ENCODE data around the gene MYO15A.
A peak's percentile ranks its signal among the peaks of the same experiment; 100 is the strongest.

MYO15A gene

DNA sequence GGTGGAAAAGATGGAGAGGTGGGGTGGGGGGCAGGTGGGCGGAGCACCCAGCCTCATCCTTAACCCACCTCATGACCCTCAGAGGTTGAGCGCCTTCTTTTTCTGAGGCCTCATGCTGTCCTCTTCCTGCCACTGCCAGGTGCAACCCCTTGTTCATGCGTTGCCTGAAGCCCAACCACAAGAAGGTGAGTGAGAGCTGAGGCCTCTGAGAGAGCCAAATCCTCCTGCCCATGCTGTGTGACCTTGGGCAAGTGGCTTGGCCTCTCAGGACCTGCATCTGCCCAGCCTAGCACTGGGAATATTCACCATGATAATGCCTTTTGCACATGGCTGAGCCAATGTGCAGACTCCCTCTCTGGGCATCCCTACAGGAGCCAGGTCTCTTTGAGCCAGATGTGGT, 32.1 kb downstream of the MYO15A start:
- Histone ChIP-seq H3K36me3 (ENCODE audit: control insufficient read depth in 5 of 5, insufficient read depth in 5 of 5, low read length in 5 of 5) (no peaks in the 10 kb centered on the region), H3K9me3 (ENCODE audit: control insufficient read depth in 5 of 5, low read length in 5 of 5) (no peaks in the 10 kb centered on the region), H3K4me3 (ENCODE audit: low read depth in 1 of 5, low read length in 5 of 5) (no peak overlapping the region), H3K9ac (ENCODE audit: low read length in 5 of 5) (no peak overlapping the region), H3K27me3 (ENCODE audit: control insufficient read depth in 5 of 5, insufficient read depth in 4 of 5, low read length in 5 of 5) (peaks cover 0 to 27% (median 4%) of the 10 kb centered on the region in 5 donors), H3K27ac (ENCODE audit: low read depth, low read length) (no peak overlapping the region), H3K4me1 (ENCODE audit: control insufficient read depth in 5 of 5, insufficient read depth in 5 of 5, low read length in 5 of 5) (peaks cover 0 to 5% (median 3%) of the 10 kb centered on the region in 5 donors)

- Histone ChIP-seq H3K4me3 (ENCODE audit: low read depth in 1 of 5, low read length in 5 of 5) (no peak overlapping the region), H3K9me3 (ENCODE audit: control insufficient read depth in 5 of 5, low read length in 5 of 5) (no peaks in the 10 kb centered on the region), H3K9ac (ENCODE audit: low read length in 5 of 5) (no peak overlapping the region), H3K27ac (ENCODE audit: low read depth, low read length) (no peak overlapping the region), H3K4me1 (ENCODE audit: control insufficient read depth in 5 of 5, insufficient read depth in 5 of 5, low read length in 5 of 5) (peaks cover 0 to 5% (median 3%) of the 10 kb centered on the region in 5 donors), H3K36me3 (ENCODE audit: control insufficient read depth in 5 of 5, insufficient read depth in 5 of 5, low read length in 5 of 5) (no peaks in the 10 kb centered on the region), H3K27me3 (ENCODE audit: control insufficient read depth in 5 of 5, insufficient read depth in 4 of 5, low read length in 5 of 5) (peaks cover 0 to 20% (median 4%) of the 10 kb centered on the region in 5 donors)
Measured at GRCh38 chr17:18141210-18141803, 32.8 kb downstream of the MYO15A start.

DNA sequence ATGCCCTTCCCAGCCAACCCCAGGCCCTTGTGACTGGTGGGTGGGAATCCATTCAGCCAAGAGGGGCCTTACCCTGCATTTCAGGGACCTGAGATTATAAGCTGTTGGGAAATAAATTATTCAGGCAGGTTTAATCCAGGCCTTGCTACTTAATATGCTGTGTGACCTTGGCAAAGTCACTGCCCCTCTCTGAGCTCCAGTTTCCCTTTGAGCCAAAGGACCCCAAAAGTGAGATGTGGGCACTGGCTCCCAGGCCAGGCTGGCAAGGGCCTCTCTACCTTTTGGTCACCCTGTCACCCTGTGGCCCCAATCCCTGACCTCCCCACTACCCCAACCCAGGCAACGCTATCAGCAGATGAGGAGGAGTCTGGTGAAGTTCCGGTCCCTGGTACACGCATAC, 33.9 kb downstream of the MYO15A start:
- Histone ChIP-seq H3K27me3 (ENCODE audit: control insufficient read depth in 5 of 5, insufficient read depth in 4 of 5, low read length in 5 of 5) (peaks cover 0 to 20% (median 4%) of the 10 kb centered on the region in 5 donors), H3K9me3 (ENCODE audit: control insufficient read depth in 5 of 5, low read length in 5 of 5) (no peaks in the 10 kb centered on the region), H3K4me1 (ENCODE audit: control insufficient read depth in 5 of 5, insufficient read depth in 5 of 5, low read length in 5 of 5) (peaks cover 0 to 5% (median 3%) of the 10 kb centered on the region in 5 donors), H3K27ac (ENCODE audit: low read depth, low read length) (no peak overlapping the region), H3K9ac (ENCODE audit: low read length in 5 of 5) (peak overlapping the region in 1 of 5 donors; percentile 18), H3K36me3 (ENCODE audit: control insufficient read depth in 5 of 5, insufficient read depth in 5 of 5, low read length in 5 of 5) (no peaks in the 10 kb centered on the region), H3K4me3 (ENCODE audit: low read depth in 1 of 5, low read length in 5 of 5) (no peak overlapping the region)

DNA sequence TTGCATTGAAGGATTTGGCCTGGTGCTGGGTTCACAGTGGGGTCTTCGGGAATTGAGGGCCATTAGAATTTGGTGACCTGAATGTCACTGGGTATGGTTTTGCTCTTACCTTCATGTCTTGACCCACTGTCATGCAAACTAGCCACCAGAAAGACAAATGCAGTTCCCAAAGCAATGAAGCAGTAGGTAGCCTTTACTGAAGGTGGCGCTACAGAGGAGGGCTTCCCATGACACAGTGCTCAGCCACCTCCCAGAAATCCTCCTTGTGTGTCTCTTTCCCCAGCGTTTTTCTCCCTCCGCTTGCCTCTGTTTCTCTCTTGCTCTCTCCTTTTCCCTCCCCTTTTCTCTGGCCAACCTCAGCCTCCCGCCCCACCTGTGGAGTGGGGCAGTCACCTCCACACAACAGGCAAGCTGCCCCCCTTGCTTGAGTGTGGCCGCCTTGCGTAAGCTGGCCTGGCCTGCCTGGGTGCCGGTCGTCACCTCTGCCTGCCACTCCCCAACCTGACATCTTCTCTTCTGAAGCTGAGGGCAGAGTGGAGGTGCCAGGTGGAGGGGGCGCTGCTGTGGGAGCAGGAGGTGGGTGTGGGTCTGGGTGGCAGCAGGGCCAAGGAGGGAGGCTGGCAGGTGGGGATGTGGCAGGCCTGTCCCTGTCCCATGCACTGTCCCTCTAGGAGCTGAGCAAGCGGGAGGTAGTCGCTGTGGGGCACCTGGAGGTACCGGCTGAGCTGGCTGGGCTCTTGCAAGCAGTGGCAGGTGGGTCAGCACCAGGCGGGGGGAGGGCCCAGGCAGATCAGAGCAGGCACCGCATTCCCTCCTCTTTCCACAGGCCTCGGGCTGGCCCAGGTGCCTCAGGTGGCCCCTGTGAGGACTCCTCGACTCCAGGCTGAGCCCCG, 34.7 kb downstream of the MYO15A start:
- Histone ChIP-seq H3K9me3 (ENCODE audit: control insufficient read depth in 5 of 5, low read length in 5 of 5) (no peaks in the 10 kb centered on the region), H3K27ac (ENCODE audit: low read depth, low read length) (no peak overlapping the region), H3K4me3 (ENCODE audit: low read depth in 1 of 5, low read length in 5 of 5) (no peak overlapping the region), H3K36me3 (ENCODE audit: control insufficient read depth in 5 of 5, insufficient read depth in 5 of 5, low read length in 5 of 5) (no peaks in the 10 kb centered on the region), H3K9ac (ENCODE audit: low read length in 5 of 5) (no peak overlapping the region), H3K4me1 (ENCODE audit: control insufficient read depth in 5 of 5, insufficient read depth in 5 of 5, low read length in 5 of 5) (peaks cover 0 to 5% (median 3%) of the 10 kb centered on the region in 5 donors), H3K27me3 (ENCODE audit: control insufficient read depth in 5 of 5, insufficient read depth in 4 of 5, low read length in 5 of 5) (peaks cover 0 to 20% (median 4%) of the 10 kb centered on the region in 5 donors)

- H3K9me3 ChIP-seq (ENCODE audit: control insufficient read depth in 5 of 5, low read length in 5 of 5): no peaks in the 10 kb centered on the region
Measured at GRCh38 chr17:18144261-18144660, 35.7 kb downstream of the MYO15A start.

DNA sequence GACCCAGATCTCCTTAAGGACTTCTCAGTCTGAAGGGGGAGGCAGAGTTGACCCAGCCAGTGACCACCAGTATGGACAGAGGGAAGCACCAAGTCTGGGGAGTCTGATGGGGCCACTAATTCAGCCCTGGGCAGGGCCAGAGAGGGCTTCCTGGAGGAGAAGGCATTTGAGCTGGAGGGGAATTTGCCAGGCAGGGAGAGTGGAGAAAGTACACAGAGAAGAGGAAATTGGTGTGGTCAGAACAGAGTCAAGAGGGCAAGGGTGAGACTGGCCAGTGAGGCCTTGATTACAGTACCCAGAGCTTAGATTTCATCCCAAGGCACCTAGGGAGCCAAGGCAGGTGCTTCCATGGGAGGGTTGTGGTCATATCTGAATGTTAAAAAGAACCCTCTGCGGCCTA, 36.3 kb downstream of the MYO15A start:
- H3K4me3 ChIP-seq (ENCODE audit: low read depth in 1 of 5, low read length in 5 of 5): no peak overlapping the region
- no peak overlapping the region for H3K27ac ChIP-seq (ENCODE audit: low read depth, low read length)
- no peaks in the 10 kb centered on the region for H3K9me3 ChIP-seq (ENCODE audit: control insufficient read depth in 5 of 5, low read length in 5 of 5)
- no peaks in the 10 kb centered on the region for H3K36me3 ChIP-seq (ENCODE audit: control insufficient read depth in 5 of 5, insufficient read depth in 5 of 5, low read length in 5 of 5)
- H3K9ac ChIP-seq (ENCODE audit: low read length in 5 of 5): no peak overlapping the region
- H3K27me3 ChIP-seq (ENCODE audit: control insufficient read depth in 5 of 5, insufficient read depth in 4 of 5, low read length in 5 of 5): peaks cover 0 to 20% (median 4%) of the 10 kb centered on the region in 5 donors
- H3K4me1 ChIP-seq (ENCODE audit: control insufficient read depth in 5 of 5, insufficient read depth in 5 of 5, low read length in 5 of 5): peaks cover 0 to 5% (median 3%) of the 10 kb centered on the region in 5 donors

More at GRCh38 chr17:18144261-18144660, 35.7 kb downstream of the MYO15A start:
- peaks cover 0 to 20% (median 4%) of the 10 kb centered on the region in 5 donors for H3K27me3 ChIP-seq (ENCODE audit: control insufficient read depth in 5 of 5, insufficient read depth in 4 of 5, low read length in 5 of 5)
- no peak overlapping the region for H3K9ac ChIP-seq (ENCODE audit: low read length in 5 of 5)
- H3K4me3 ChIP-seq (ENCODE audit: low read depth in 1 of 5, low read length in 5 of 5): no peak overlapping the region
- H3K27ac ChIP-seq (ENCODE audit: low read depth, low read length): no peak overlapping the region
- H3K36me3 ChIP-seq (ENCODE audit: control insufficient read depth in 5 of 5, insufficient read depth in 5 of 5, low read length in 5 of 5): no peaks in the 10 kb centered on the region
- H3K4me1 ChIP-seq (ENCODE audit: control insufficient read depth in 5 of 5, insufficient read depth in 5 of 5, low read length in 5 of 5): peaks cover 0 to 5% (median 3%) of the 10 kb centered on the region in 5 donors

DNA sequence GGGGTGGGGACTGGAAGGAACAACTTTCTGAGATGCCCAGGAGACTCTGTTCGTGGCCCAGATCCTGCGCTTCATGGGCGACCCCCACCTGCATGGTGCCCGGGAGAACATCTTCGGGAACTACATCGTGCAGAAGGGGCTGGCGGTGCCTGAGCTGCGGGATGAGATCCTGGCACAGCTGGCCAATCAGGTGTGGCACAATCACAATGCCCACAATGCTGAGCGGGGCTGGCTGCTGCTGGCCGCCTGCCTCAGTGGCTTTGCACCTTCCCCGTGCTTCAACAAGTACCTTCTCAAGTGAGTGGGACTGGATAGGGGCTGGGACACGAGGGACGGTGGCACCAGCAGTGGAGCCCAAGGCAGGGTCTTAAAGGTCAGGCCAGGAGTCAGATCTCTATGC, 37.3 kb downstream of the MYO15A start:
- H3K36me3 ChIP-seq (ENCODE audit: control insufficient read depth in 5 of 5, insufficient read depth in 5 of 5, low read length in 5 of 5): no peaks in the 10 kb centered on the region
- H3K4me3 ChIP-seq (ENCODE audit: low read depth in 1 of 5, low read length in 5 of 5): no peak overlapping the region
- H3K4me1 ChIP-seq (ENCODE audit: control insufficient read depth in 5 of 5, insufficient read depth in 5 of 5, low read length in 5 of 5): peaks cover 0 to 4% (median 3%) of the 10 kb centered on the region in 5 donors
- H3K9ac ChIP-seq (ENCODE audit: low read length in 5 of 5): no peak overlapping the region
- no peaks in the 10 kb centered on the region for H3K9me3 ChIP-seq (ENCODE audit: control insufficient read depth in 5 of 5, low read length in 5 of 5)
- H3K27me3 ChIP-seq (ENCODE audit: control insufficient read depth in 5 of 5, insufficient read depth in 4 of 5, low read length in 5 of 5): peaks cover 0 to 20% (median 4%) of the 10 kb centered on the region in 5 donors
- no peak overlapping the region for H3K27ac ChIP-seq (ENCODE audit: low read depth, low read length)

- H3K9me3 ChIP-seq (ENCODE audit: control insufficient read depth in 5 of 5, low read length in 5 of 5): no peaks in the 10 kb centered on the region
- peaks cover 0 to under 1% (median 0%) of the 10 kb centered on the region in 5 donors for H3K4me1 ChIP-seq (ENCODE audit: control insufficient read depth in 5 of 5, insufficient read depth in 5 of 5, low read length in 5 of 5)
- H3K27me3 ChIP-seq (ENCODE audit: control insufficient read depth in 5 of 5, insufficient read depth in 4 of 5, low read length in 5 of 5): peaks cover 0 to 20% (median 4%) of the 10 kb centered on the region in 5 donors
- H3K36me3 ChIP-seq (ENCODE audit: control insufficient read depth in 5 of 5, insufficient read depth in 5 of 5, low read length in 5 of 5): no peaks in the 10 kb centered on the region
- no peak overlapping the region for H3K27ac ChIP-seq (ENCODE audit: low read depth, low read length)
- no peak overlapping the region for H3K4me3 ChIP-seq (ENCODE audit: low read depth in 1 of 5, low read length in 5 of 5)
- no peak overlapping the region for H3K9ac ChIP-seq (ENCODE audit: low read length in 5 of 5)
Measured at GRCh38 chr17:18146259-18146658, 37.7 kb downstream of the MYO15A start.

- Histone ChIP-seq H3K27me3 (ENCODE audit: control insufficient read depth in 5 of 5, insufficient read depth in 4 of 5, low read length in 5 of 5) (peaks cover 0 to 17% (median 4%) of the 10 kb centered on the region in 5 donors), H3K27ac (ENCODE audit: low read depth, low read length) (no peak overlapping the region), H3K4me3 (ENCODE audit: low read depth in 1 of 5, low read length in 5 of 5) (no peak overlapping the region), H3K36me3 (ENCODE audit: control insufficient read depth in 5 of 5, insufficient read depth in 5 of 5, low read length in 5 of 5) (no peaks in the 10 kb centered on the region), H3K9ac (ENCODE audit: low read length in 5 of 5) (no peak overlapping the region), H3K9me3 (ENCODE audit: control insufficient read depth in 5 of 5, low read length in 5 of 5) (no peaks in the 10 kb centered on the region), H3K4me1 (ENCODE audit: control insufficient read depth in 5 of 5, insufficient read depth in 5 of 5, low read length in 5 of 5) (no peaks in the 10 kb centered on the region)
Measured at GRCh38 chr17:18146980-18147379, 38.4 kb downstream of the MYO15A start.

DNA sequence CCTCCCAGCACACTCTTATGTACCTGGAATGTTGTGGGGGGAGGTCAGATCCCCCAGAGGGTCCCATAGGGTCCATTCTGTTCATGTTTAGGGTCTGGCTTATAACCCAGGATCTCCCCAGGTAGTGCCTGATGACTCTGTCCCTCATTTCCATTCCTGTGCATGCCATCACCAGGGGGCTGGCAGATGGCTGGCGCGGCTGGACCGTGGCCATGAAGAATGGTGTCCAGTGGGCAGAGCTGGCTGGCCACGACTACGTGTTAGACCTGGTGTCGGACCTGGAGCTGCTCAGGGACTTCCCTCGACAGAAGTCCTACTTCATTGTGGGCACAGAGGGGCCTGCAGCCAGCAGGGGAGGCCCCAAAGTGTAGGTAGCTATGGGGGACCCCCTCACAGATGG, 40.0 kb downstream of the MYO15A start:
- Histone ChIP-seq H3K27me3 (ENCODE audit: control insufficient read depth in 5 of 5, insufficient read depth in 4 of 5, low read length in 5 of 5) (peaks cover 0 to 1% (median 0%) of the 10 kb centered on the region in 5 donors), H3K36me3 (ENCODE audit: control insufficient read depth in 5 of 5, insufficient read depth in 5 of 5, low read length in 5 of 5) (no peaks in the 10 kb centered on the region), H3K4me3 (ENCODE audit: low read depth in 1 of 5, low read length in 5 of 5) (no peak overlapping the region), H3K27ac (ENCODE audit: low read depth, low read length) (no peak overlapping the region), H3K9ac (ENCODE audit: low read length in 5 of 5) (no peak overlapping the region), H3K9me3 (ENCODE audit: control insufficient read depth in 5 of 5, low read length in 5 of 5) (no peaks in the 10 kb centered on the region), H3K4me1 (ENCODE audit: control insufficient read depth in 5 of 5, insufficient read depth in 5 of 5, low read length in 5 of 5) (peaks cover 0 to 7% (median 0%) of the 10 kb centered on the region in 5 donors)
